ENCODE data around the gene ZNRF2. TPM values are rescaled to one million over a fixed set of nuclear protein-coding genes. Genes with fewer than 3 reads are reported as not detected.

The ZNRF2 gene
- total RNA-seq, 2 experiments from 2014 or later, result 15.1 to 15.2 TPM

DNA sequence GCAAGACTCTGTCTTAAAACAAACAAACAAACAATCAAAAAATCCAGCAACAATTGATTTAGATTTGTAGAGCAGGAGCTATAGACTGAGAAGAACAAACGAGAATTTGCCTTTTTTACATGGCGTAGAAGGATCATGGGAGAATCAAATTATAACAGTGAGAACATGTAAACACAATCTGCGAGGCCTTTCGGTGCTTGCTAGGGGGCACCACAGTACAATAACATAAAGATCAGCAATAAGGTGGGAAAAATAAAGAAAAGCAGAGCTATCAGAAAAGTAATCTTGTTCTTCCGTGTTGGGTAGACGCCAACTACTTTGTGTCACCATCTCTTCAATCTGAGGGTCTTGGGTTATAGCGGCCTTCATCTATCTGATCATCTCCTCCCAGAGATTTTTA is 112.0 kb downstream of the ZNRF2 start:
- no peak for ATAC-seq

GRCh38 chr7:30403477-30403876 is 119.1 kb downstream of the ZNRF2 start:
- Mint-ChIP-seq H3K4me1 (ENCODE audit: low read depth) (no peaks in the 10 kb centered on the region), H3K27me3 (ENCODE audit: low read depth) (no peaks in the 10 kb centered on the region), H3K36me3 (ENCODE audit: low read depth) (peaks cover 3% of the 10 kb centered on the region), H3K27ac (no peak overlapping the region), H3K9me3 (ENCODE audit: insufficient read depth) (no peaks in the 10 kb centered on the region), H3K4me3 (no peak overlapping the region)
- no peak for DNase-seq
- POLR2A ChIA-PET, result no interaction called here
- no peak for ATAC-seq
- CTCF ChIA-PET, result no interaction called here

More for the DNA sequence above, 112.0 kb downstream of the ZNRF2 start:
- no peaks in the 10 kb centered on the region for H3K4me1 Mint-ChIP-seq (ENCODE audit: low read depth)
- ChIA-PET CTCF (interaction anchor here (1.2 to 1.4 kb wide), 2 partner anchors 8 to 120 kb away, joined by 4 to 9 read pairs; no protein-coding TSS in a partner anchor), POLR2A (no interaction called here)
- no peaks in the 10 kb centered on the region for H3K27me3 Mint-ChIP-seq (ENCODE audit: low read depth)
- H3K4me3 Mint-ChIP-seq, result no peak overlapping the region
- no peak for DNase-seq
- H3K9me3 Mint-ChIP-seq (ENCODE audit: insufficient read depth), result no peaks in the 10 kb centered on the region
- no peaks in the 10 kb centered on the region for H3K36me3 Mint-ChIP-seq (ENCODE audit: low read depth)
- no peak overlapping the region for H3K27ac Mint-ChIP-seq

DNA sequence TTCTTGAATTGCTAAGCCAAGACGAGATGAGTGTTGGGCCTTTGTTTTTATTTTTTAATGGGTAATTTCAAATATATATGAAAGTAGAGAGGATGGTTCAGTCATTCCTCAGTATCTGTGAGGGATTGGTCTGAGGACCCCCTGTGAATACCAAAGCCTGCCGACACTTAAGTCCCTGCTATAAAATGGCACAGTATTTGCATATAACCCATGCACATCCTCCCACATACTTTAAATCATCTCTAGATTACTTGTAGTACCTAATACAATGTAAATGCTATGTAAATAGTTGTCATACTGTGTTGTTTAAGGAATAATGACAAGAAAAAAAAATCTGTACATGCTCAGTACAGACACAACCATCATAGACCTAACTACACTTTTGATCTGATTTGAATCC is 120.8 kb downstream of the ZNRF2 start:
- no peak overlapping the region for H3K27ac Mint-ChIP-seq
- DNase-seq (no peak), ATAC-seq (no peak)
- H3K36me3 Mint-ChIP-seq (ENCODE audit: low read depth), result peaks cover 3% of the 10 kb centered on the region
- POLR2A ChIA-PET, result interaction anchor here (0.6 kb wide), 1 partner anchor 153 kb away, joined by 3 read pairs; no protein-coding TSS in a partner anchor
- no peak overlapping the region for H3K4me3 Mint-ChIP-seq
- H3K4me1 Mint-ChIP-seq (ENCODE audit: low read depth), result no peaks in the 10 kb centered on the region
- H3K9me3 Mint-ChIP-seq (ENCODE audit: insufficient read depth), result no peaks in the 10 kb centered on the region
- CTCF ChIA-PET, result interaction anchor here (1.5 kb wide), 1 partner anchor 129 kb away, joined by 3 read pairs; no protein-coding TSS in a partner anchor
- H3K27me3 Mint-ChIP-seq (ENCODE audit: low read depth), result no peaks in the 10 kb centered on the region

GRCh38 chr7:30406664-30407425 is 122.4 kb downstream of the ZNRF2 start:
- Mint-ChIP-seq H3K9me3 (ENCODE audit: insufficient read depth) (no peaks in the 10 kb centered on the region), H3K36me3 (ENCODE audit: low read depth) (peaks cover 3% of the 10 kb centered on the region), H3K4me1 (ENCODE audit: low read depth) (no peaks in the 10 kb centered on the region), H3K27me3 (ENCODE audit: low read depth) (no peaks in the 10 kb centered on the region), H3K27ac (no peak overlapping the region), H3K4me3 (no peak overlapping the region)
- ATAC-seq (no peak), DNase-seq (no peak)
- CTCF ChIA-PET, result no interaction called here
- POLR2A ChIA-PET, result no interaction called here

DNA sequence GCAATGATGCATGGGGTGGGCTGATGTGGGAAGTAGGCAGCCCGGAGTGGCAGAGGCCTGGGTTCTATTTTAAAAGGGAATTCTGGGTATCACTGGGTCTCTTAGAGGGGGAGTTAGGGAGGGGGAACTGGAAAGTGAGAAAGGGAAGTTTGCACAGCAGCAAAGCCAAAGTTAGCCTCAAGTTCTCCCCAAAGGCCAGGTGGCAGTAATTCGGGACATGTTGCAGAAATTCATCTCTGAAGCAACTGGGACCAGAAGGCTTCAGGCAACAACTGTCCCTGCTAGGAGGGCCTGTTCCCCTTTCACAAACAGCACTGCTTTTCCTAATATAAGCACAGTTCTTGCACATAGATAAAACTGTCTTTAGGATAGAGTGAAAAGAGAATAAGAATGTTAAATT is 126.8 kb downstream of the ZNRF2 start:
- Mint-ChIP-seq H3K9me3 (ENCODE audit: insufficient read depth) (peaks cover 6% of the 10 kb centered on the region), H3K36me3 (ENCODE audit: low read depth) (no peaks in the 10 kb centered on the region), H3K27me3 (ENCODE audit: low read depth) (no peaks in the 10 kb centered on the region), H3K4me1 (ENCODE audit: low read depth) (no peaks in the 10 kb centered on the region), H3K27ac (no peak overlapping the region), H3K4me3 (no peak overlapping the region)
- ChIA-PET POLR2A (no interaction called here), CTCF (no interaction called here)
- DNase-seq (no peak), ATAC-seq (no peak)

GRCh38 chr7:30411897-30412296 is 127.5 kb downstream of the ZNRF2 start:
- no peak overlapping the region for H3K27ac Mint-ChIP-seq
- no peaks in the 10 kb centered on the region for H3K4me1 Mint-ChIP-seq (ENCODE audit: low read depth)
- ChIA-PET CTCF (interaction anchor here (1.3 kb wide), 1 partner anchor 136 kb away, joined by 3 read pairs; no protein-coding TSS in a partner anchor), POLR2A (no interaction called here)
- ATAC-seq, result no peak
- no peaks in the 10 kb centered on the region for H3K36me3 Mint-ChIP-seq (ENCODE audit: low read depth)
- no peak overlapping the region for H3K4me3 Mint-ChIP-seq
- H3K27me3 Mint-ChIP-seq (ENCODE audit: low read depth), result no peaks in the 10 kb centered on the region
- no peak for DNase-seq
- H3K9me3 Mint-ChIP-seq (ENCODE audit: insufficient read depth), result peaks cover 6% of the 10 kb centered on the region

- no peaks in the 10 kb centered on the region for H3K4me1 Mint-ChIP-seq (ENCODE audit: low read depth)
- H3K4me3 Mint-ChIP-seq, result no peak overlapping the region
- no peaks in the 10 kb centered on the region for H3K27me3 Mint-ChIP-seq (ENCODE audit: low read depth)
- H3K9me3 Mint-ChIP-seq (ENCODE audit: insufficient read depth), result peaks cover 6% of the 10 kb centered on the region
- DNase-seq, result no peak
- H3K36me3 Mint-ChIP-seq (ENCODE audit: low read depth), result no peaks in the 10 kb centered on the region
- ATAC-seq, result no peak
- CTCF ChIA-PET, result interaction anchor here (0.7 to 1.3 kb wide), 4 partner anchors 10 to 141 kb away, joined by 3 read pairs; no protein-coding TSS in a partner anchor
- no peak overlapping the region for H3K27ac Mint-ChIP-seq
- POLR2A ChIA-PET, result no interaction called here
Observed at GRCh38 chr7:30412782-30413504, 128.5 kb downstream of the ZNRF2 start.

DNA sequence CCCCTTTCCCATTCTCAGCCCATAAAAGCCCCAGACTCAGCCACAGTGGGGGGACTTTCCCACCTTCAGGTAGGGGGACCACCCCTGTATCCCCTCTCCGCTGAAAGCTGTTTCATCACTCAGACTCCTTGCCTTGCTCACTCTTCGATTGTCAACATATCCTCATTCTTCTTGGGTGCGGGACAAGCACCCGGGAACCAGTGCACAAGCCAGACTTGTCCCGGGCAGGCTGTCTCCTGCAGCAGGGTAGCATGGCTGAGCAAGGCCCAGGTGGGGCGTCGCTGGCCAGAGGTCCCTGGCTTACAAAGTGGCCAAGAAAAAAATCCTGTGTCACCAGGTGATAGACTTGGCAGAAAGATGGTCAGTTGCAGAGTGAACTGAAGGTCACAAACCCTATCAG is 129.5 kb downstream of the ZNRF2 start:
- H3K27me3 Mint-ChIP-seq (ENCODE audit: low read depth), result no peaks in the 10 kb centered on the region
- DNase-seq (no peak), ATAC-seq (no peak)
- no peak overlapping the region for H3K4me3 Mint-ChIP-seq
- ChIA-PET CTCF (interaction anchor here (0.8 to 1.3 kb wide), 2 partner anchors 9 to 140 kb away, joined by 3 read pairs; no protein-coding TSS in a partner anchor), POLR2A (no interaction called here)
- peaks cover 6% of the 10 kb centered on the region for H3K9me3 Mint-ChIP-seq (ENCODE audit: insufficient read depth)
- H3K4me1 Mint-ChIP-seq (ENCODE audit: low read depth), result no peaks in the 10 kb centered on the region
- no peak overlapping the region for H3K27ac Mint-ChIP-seq
- H3K36me3 Mint-ChIP-seq (ENCODE audit: low read depth), result no peaks in the 10 kb centered on the region

Small RNAs within 50 kb of the gene (microRNA-seq; reads per million reads assigned to microRNA genes)
- gene MIR550A1 (not detected), gene MIR550B1 (not detected)

Other genes with a start within 250 kb of the ZNRF2 start
- gene MTURN, start 149.6 kb upstream of the ZNRF2 start, total RNA-seq, result 1 to 10 TPM; 1.1 to 1.3 TPM
- 10 to 100 TPM; 22.3 to 25.2 TPM for gene NOD1, start 194.2 kb downstream of the ZNRF2 start, total RNA-seq
- gene GGCT, start 220.2 kb downstream of the ZNRF2 start, total RNA-seq, result 10 to 100 TPM; 49.7 to 50.2 TPM

Data from activated CD8-positive, alpha-beta T cell treated with anti-CD3 and anti-CD28 coated beads, Interleukin-2, amount 10 ng/mL, durations not matched to agents 7 days and 5 days (primary cell).